ENCODE measurements around the gene KLF11.

- TF ChIP-seq CTCF (IDR thresholded peaks at IDR 0.05; ENCODE audit: insufficient read depth, low read length) (no peak), POLR2AphosphoS5 (IDR thresholded peaks at IDR 0.05; ENCODE audit: low read depth) (no peak), GABPA (IDR thresholded peaks at IDR 0.05; ENCODE audit: low read depth) (no peak), SPI1 (IDR thresholded peaks at IDR 0.05; ENCODE audit: borderline replicate concordance, low read depth) (no peak), REST (IDR thresholded peaks at IDR 0.05; ENCODE audit: insufficient replicate concordance, low read depth) (no peak)
Observed at GRCh38 chr2:10058251-10059015, 15.1 kb downstream of the KLF11 start.
